HG03521 (cell line): ENCODE data around the gene NDUFA6.
A peak's percentile ranks its signal among the peaks of the same experiment; 100 is the strongest.
"Not testable (repeated sequence)": the region's sequence is repeated elsewhere in the genome, so short reads cannot be mapped to it uniquely, and the experiment has no call there.

Source experiments
- ATAC-seq: cut with Tn5 transposase; IDR thresholded peaks from one replicate; pipeline ENCODE4 v1.9.1; 2021; ENCODE audit warnings: mild to moderate bottlenecking, moderate library complexity; ENCODE audit not compliant: unreplicated experiment

NDUFA6 gene

DNA sequence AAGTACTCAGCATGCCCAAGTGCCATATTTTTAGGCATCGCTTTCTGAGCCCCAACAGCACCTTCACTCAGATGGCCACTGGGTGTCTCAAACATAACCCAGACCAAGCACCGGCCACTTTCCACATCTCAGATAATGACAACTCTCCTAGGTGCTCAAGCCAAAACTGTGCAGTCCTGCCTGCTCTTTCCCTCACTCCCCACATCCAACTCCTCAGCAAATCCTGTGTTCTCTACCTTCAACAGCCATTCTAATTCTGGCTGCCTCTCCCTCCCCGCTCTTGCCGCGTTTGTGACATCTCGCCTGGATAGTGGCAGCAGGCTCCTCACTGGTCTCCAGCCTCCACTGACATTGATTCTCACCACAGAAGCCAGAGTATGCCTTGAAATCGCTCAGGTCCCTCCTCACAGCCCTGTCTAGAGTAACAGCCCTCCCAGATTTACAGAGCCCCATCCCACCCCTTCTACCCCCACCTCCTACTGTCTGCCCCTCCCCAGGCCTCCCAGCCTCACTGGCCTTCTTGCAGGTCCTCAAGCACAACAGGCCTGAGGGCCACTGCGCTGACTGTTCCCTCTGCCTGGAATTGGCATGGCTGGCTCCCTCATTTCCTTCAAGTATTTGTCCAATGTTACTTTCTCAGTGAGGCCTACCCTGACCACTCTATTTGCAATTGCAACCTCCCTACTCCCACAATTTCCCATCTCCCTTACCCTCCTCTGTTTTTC, 17.8 kb downstream of the NDUFA6 start:
- ATAC-seq = no peak

DNA sequence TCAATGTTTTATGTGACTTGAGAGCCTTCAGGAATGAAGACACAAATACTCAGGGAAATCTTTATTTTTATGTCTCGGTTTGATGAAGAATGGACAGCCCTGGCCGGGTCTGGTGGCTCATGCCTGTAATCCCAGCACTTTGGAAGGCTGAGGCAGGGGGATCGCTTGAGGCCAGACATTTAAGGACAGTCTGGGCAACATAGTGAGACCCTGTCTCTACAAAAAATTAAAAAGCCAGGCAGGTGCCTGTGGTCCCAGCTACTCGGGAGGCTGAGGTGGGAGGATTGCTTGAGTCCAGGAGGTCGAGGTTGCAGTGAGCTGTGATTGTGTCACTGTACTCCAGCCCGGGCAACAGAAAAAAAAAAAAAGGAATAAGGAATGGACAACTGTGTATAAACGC, 19.1 kb downstream of the NDUFA6 start:
- ATAC-seq = not testable (repeated sequence)

DNA sequence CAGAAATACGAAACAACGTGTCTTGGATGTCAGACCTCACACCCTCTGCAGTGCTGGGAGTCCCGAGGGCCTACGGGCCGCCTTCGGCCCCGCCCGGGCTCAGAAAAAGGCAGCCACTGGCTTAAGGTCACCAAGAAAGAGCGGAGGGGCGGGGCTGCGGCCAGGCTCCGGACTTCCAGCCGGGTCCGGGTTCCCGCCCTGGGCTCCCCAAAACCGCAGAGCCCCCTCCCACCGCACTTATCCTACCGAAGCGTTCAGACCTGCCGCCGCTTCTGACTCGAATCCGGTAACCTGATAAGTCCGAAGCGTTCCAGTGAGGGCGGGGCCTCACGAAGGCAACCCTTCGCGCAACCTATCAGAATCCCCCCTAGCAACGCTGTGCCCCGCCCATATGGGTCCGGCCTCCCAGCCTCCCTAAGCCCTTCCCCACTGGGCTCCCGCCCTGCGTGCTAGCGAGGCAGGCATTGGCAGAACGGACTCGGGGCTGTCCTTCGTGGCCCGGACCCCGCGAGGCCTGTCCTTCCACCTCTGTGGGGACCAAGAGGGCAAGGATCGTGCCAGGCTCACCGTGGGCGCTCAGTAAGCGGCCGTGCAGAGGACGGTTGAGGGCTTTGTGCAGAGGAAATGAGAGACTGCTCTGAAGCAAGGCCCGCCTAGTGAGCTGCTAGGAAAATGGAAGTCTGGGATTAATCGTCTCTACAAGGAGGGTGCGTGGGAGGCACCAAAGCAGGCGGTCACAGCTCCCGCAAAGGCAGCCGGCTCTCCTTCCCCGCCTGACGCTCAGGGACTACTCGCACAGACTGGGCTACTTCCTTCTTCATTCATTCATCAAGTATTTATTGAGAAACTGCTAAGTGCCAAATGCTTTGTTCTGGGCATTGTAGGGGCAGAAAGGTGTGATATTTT, 19.8 kb downstream of the NDUFA6 start, which contains the start of gene NAGA:
TSS of gene NAGA (minus strand) at position 296 of the 906 bp plus-strand sequence. CDS start 515 bp downstream, outside the sequence.
- peak; percentile 86 for ATAC-seq

DNA sequence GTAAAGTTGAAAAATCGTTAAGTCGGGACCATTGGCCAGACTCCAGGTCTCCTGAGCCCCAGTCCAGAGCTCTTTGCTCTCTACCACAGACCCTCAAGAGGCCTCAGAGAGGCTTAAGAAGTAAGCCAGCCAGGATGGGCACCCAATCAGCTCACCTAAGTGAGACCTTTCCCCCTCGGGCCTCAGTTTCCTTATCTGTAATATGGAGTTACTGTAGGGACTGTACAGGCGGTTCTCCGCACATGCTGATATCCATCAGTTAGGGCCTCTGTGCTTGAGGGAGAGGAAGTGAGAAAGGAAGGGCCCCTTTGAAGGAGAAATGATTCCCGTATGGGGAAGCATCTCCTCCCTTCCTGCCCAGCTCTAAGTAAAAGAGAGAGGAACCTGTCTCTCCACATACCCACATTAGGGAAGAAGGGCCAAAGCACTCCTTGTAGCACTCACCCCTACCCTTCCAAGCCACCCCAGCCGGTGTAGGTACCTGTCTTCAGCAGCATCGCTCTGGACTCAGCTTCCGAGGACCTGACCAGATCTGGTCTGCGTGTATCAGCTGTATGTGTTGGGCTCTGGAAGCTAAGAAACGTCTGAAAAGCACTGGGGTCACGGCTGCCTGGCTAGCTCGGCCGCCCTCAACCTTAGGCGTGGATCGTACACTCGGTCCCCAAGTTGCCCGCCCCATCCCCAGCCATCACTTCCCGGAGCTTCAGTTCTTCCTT, 20.6 kb downstream of the NDUFA6 start:
- ATAC-seq = no peak

DNA sequence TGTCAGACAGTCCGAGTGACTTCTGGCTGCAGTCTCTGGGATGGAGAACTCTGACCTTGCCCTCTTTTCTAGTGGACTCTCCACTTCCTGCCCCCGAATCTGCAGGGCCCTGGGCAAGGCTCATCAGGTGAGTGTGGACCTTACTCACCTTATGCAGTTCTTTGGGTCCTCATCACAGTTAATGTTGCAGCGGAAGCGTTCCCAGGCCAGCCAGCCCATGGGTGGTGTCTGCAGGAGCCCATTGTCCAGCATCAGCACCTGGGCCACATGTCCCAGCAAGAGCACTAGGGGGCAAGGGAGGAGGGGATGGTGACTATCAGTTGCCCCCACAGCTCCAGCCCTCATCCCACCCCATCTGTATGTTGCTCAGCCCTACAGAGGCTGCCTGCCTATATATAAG, 22.3 kb downstream of the NDUFA6 start:
- ATAC-seq = no peak

DNA sequence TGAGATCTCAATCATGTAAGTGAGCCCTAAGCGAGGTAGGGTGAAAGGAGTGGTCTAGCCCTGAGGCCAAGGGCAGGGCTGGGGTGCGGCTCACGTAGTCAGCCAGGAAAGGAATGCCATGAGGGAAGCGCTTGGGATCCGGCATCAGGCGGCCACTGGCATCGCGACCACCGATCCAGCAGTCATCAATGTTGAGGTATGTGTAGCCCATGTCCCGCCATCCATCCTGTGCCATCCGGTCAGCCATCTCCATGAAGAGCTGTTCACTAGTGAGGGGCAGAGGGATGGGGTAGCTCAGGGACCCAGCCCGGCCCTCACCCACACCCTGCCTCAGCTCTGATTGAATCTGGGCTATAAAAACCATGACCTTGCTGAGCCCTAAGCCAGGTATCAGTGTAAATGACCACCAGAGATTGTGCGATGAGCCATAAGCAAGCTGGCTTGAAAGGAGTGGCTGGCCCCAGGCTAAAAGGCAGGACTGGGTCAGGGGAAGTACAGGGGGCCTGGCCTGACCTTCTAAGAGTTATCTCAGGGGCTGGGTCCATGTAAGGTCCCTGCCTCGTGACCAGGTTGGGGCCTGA, 22.8 kb downstream of the NDUFA6 start:
- ATAC-seq = no peak

DNA sequence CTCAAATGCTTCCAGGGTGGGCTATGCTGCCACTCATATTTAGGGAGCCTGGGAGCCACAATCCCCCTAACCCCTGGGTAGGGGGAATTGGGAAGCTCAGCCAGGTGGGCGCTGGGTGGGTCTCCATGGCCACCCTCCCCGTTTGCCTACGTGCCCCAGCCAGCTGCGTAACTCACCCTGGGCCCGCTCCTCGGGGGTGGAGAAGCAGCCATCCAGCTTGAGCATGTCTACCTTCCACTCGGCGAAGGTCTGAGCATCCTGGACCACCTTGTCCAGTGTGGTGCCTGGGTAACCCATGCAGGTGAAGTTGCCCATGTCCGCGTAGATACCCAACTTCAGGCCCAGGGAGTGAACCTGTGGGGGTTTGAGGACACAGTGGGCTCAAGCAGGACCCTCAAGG, 23.6 kb downstream of the NDUFA6 start:
- ATAC-seq = no peak

DNA sequence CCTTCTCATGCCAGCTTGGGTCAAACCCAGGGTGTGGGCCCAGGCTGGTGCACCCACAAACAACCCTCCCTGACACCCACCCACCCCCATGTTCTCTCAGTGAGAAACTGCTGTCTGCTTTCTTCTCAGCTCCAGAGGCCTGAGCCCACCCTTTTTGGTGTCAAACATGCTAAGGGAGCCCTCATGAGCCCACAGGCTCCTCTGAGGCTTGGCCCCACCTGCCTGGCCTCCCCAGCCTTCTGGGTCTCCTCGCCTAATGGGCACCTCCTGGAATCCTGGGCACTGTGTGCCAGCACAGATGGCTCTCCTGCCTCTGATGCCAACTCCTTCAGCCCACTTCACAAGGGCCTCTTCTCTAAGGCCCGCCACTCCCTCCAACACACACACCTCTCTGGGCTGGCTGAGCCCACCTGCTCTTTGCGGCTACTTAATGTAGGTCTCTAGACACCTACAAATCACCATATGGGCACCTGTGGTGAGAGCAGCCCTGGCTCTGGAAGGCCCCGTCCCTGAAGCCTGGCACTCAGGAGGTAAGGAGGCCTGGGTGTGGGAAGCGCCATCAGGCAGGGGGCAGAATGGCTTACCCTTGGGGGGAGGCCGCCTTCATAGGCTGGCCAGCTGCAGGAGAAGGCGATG, 24.3 kb downstream of the NDUFA6 start:
- no peak for ATAC-seq

DNA sequence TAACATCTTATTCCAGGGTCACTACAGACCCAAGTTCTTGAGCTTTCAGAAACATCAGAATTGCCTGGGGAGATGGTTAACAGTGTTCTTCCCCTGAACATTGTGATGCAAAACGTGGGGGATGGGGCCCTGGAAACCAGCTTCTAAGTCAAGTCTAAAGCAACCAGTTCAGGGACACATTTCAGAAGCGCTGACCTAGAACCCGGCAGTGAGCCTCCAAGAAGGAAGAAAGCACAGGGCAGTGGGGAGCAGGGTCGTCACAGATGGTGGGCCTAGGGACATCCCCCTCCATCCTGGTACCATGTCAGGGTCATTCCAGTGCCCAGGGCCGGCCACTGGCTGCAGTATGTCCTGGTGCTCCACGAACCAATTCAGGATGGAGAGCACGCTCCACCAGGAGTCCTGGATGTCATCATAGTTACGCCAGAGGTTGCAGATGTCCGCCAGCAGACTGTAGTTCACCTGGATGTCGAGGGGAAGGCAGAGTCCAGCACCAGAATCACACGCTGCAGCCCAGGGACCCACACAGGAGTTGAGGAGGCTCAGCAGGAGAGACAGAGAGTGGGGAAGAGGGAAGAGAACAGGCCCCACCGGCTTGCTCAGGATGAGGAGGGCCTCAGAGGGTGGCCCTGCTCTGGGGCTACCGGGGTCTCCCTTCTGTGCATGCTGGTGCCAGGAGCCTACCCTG, 25.0 kb downstream of the NDUFA6 start:
- no peak for ATAC-seq

DNA sequence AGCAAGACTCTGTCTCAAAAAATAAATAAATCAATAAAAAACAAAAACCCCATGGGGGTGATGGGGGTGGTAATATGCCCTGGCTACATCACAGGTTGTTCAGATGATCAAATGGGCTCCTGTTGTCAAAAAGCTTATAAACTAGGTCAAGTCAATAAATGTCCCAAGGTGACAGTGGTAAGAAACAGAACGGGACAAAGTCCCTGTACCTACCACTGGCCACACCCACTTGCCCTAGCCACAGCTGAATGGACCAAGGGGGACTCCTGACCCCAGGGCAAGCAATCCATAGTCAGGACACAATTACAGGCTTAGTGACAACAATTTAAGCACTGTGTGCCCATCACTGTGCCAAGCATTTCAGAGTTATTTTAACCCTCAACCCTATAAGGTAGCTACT, 25.9 kb downstream of the NDUFA6 start:
- ATAC-seq = no peak

DNA sequence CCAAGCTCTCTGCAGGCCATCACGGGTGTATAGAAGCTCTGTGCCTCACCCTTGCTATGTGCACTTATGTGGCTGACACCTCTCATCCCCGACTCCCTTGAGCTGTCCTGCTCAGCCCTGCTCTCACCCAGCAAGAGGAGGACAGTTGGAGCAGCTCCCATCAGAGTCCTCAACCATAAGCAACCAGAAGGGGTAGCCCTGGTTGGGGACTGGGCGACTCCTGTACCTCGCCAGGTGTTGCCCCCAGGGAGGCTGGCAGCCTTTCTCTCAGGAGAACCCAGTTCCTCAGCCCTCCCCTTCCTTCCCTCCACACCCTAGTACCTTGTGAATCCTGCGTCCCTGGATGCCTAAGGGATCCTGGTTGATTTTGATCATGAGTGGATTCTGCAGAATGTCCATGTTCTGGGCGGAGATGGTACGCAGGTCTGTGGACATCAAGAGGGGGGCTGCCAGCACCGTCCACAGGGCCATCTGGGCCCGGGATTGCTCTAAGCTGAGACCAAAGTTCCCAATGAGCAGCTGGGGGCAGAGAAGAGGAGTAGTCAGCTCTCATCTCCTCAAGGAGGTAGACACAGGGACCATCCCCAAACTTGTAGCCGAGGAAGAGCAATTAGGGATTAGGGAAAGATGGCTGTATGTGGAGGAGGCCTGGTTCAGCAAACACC, 27.9 kb downstream of the NDUFA6 start:
- no peak for ATAC-seq

DNA sequence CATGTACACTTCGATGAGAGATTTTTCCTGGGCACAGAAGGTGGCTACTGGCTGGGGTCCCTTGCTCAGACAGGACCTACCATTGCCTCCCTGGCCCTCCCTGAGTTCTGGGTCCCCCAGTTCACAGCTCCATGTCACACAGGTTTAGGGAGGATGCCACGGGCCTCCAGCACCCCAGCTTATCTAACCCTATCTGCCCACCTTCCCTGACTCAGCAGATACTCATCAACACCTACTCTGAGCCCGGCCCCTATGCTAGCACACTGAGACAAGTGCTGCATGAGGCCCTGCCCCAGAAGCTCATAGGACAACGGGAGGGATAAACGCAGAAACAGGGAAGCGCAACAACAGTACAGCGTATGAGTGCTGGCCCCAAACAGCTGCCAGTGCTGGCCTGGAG, 29.5 kb downstream of the NDUFA6 start:
- no peak for ATAC-seq

DNA sequence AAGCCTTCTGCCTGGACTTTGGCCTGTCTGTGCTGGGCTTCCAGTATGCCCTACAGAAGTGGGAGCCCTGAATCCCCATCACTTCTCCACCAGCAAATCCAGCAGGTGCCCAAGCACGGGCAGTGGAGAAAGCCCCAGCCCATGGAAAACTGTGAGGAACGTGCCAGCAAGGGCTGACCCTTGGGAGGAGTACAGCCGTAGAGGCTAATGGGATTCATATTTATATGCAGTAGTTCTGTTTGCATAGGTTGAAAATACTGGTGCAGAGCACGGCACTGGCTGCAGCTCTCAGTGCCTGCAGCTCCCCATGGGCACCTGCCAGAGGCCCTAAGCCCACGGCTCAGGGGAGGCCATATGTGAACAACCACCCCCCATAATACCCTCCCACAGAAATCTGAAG, 30.1 kb downstream of the NDUFA6 start:
- ATAC-seq = no peak

DNA sequence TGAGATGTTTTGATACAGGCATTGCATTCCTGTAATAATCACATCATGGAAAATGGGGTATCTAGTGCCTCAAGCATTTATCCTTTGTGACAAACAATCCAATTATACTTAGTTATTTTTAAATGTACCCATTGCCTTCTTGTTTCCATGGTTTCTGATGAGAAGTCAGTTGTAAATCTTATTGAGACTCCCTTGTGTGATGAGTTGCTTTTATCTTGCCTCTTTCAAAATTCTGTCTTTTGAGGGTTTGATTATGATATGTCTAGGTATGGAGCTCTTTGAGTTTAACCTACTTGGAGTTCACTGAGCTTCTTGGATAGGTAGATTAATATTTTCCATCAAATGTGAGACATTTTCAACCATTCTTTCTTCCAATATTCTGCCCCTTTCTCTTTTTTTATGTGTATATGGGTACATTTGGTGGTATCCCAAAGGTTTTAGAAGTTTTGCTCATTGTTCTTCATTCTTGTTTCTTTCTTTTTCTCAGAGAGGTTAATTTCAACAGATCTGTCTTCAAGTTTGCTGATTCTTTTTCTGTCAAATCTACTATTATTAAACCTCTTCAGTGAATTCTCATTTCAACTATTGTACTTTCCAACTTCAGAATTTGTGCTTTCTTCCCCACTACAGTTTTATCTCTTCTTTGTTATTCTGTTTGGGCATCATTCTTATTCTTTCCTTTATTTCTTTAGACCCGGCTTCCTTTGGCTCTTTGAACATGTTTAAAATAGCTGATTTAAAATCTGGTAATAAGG, 33.6 kb downstream of the NDUFA6 start:
- no peak for ATAC-seq

DNA sequence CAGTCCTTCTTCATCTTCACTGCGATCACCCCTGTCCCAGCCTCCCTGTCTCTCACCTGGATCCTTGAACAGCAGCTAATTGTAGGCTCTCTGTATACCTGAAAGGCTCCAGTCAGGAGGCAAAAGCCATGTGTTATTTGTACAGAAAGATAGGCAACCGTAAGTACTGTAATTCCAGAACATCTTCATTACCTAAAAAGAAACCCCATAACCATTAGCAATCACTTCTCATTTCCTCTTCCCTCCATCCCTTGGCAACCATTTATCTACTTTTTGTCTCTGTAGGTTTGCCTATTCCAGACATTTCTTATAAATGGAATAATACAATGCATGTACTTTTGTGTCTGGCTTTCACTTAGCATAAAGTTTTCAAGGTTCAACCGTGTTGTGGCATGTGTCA, 37.8 kb downstream of the NDUFA6 start:
- no peak for ATAC-seq

DNA sequence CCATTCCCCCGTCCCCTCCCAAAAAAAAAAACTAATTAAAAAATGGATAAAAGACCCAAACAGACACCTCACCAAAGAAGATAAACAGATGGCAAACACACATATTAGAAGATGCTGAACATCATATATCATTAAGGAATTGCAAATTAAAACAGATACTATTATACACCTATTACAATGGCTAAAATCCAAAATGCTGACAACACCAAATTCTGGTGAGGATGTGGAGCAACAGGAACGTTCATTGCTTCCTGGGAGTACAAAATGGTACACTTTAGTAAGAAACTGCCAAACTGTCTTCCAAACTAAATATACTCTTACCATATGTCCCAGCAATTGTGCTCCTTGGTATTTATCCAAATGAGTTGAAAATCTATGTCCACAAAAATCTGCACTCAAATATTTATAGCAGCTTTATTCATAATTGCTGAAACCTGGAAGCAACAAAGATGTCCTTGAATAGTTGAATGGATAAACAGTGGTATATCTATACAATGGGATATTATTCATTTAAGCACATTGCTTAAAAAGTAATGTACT, 39.9 kb downstream of the NDUFA6 start:
- ATAC-seq = no peak

DNA sequence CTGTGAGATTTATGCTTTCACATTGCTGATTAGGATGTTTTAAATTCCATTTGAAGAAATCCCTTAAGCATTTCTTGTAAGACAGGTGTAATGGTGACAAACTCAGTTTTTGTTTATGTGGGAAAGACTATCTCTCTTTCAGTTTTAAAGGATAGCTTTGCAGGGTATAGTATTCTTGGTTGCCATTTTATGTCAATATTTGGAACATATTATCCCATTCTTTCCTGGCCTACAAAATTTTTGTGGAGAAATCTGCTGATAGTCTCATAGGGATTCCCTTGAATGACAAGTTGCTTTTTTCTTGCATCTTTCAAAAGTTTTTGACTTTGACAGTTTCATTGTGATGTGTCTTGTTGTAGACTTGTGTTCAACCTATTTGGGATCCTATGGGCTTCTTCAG, 48.8 kb downstream of the NDUFA6 start:
- ATAC-seq = no peak

DNA sequence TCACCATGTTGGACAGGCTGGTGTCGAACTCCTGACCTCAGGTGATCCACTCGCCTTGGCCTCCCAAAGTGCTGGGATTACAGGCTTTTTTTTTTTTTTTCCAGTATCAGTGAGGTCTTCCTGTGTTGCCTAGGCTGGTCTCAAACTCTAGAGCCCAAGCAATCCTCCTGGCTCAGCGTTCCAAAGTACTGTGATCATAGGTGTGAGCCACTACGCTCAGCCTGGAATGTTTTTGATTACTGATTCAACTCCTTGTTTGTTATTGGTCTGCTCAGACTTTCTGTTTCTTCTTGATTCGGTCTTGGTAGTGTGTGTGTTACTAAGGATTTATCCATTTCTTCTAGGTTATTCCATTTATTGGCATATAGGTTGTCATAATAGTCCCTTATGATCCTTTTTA, 51.3 kb downstream of the NDUFA6 start:
- no peak for ATAC-seq
